GM18519 (cell line): ENCODE data around the gene GDPGP1.

ENCODE experiments used
- ATAC-seq: cut with Tn5 transposase; IDR thresholded peaks from one replicate; pipeline ENCODE4 v1.9.1; 2021; ENCODE audit warnings: mild to moderate bottlenecking, moderate library complexity; ENCODE audit not compliant: unreplicated experiment, low FRiP score

Gene GDPGP1

DNA sequence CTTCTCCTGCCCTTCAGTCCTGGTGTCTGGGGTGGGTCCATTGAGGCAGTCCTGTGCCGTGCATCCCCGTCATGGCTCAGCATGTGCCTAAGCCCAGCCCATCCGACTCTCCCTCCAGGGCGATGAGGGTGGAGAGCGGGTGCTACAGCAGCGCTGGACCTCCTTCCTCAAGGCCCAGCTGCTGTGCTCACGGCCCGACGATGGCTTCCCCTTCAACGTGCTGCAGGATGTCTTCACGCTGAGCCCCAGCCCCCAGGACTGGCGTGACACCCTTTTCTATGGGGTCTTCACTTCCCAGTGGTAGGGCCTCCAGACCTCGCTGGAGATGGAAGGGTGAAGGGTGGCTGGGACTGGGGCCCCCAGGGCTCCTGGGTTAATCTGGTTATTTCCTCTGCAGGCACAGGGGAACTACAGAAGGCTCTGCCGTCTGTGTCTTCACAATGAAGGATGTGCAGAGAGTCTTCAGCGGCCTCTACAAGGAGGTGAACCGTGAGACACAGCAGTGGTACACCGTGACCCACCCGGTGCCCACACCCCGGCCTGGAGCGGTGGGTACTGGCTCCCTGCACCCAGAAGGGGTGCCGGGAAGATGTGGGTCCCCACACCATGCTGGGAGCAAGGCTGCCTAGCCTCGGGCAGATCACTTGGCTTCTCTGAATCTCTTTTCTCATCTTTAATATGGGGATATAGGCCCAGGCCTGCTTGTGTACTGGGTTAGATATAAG is 10.4 kb upstream of the GDPGP1 start:
- no peak for ATAC-seq

- ATAC-seq, result no peak
These were observed 9.0 kb upstream of the GDPGP1 start for GRCh38 chr15:90225047-90225446.

DNA sequence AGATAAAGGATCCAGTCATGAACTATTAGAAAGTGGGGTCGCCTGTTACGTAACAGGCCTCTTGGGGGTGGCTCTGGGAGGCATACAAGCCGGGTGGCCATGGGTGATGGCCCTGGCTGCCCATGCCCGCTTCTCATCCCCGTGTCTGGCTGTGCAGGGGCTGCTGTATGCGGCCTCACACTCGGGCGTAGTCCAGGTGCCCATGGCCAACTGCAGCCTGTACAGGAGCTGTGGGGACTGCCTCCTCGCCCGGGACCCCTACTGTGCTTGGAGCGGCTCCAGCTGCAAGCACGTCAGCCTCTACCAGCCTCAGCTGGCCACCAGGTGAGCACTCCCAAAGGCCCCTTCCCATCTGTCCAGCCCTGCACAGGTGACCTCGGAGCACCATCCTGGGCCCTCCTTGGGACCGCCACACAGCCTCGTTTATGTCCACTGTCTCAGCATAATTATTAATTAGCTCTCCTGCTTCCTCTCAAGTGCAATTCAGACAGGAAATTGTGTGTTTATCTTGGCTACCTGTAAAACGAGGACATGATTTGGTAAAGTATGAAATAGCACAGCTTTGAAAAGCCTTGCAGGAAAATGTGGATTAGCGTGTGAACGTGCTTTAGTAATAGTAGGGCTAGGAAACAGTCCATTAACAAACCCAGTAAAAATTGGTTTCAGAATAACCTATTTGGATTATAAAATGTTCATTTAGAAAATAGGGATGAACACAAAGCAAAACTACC is 8.3 kb upstream of the GDPGP1 start:
- no peak for ATAC-seq

GRCh38 chr15:90227336-90227735 is 6.7 kb upstream of the GDPGP1 start:
- no peak for ATAC-seq

DNA sequence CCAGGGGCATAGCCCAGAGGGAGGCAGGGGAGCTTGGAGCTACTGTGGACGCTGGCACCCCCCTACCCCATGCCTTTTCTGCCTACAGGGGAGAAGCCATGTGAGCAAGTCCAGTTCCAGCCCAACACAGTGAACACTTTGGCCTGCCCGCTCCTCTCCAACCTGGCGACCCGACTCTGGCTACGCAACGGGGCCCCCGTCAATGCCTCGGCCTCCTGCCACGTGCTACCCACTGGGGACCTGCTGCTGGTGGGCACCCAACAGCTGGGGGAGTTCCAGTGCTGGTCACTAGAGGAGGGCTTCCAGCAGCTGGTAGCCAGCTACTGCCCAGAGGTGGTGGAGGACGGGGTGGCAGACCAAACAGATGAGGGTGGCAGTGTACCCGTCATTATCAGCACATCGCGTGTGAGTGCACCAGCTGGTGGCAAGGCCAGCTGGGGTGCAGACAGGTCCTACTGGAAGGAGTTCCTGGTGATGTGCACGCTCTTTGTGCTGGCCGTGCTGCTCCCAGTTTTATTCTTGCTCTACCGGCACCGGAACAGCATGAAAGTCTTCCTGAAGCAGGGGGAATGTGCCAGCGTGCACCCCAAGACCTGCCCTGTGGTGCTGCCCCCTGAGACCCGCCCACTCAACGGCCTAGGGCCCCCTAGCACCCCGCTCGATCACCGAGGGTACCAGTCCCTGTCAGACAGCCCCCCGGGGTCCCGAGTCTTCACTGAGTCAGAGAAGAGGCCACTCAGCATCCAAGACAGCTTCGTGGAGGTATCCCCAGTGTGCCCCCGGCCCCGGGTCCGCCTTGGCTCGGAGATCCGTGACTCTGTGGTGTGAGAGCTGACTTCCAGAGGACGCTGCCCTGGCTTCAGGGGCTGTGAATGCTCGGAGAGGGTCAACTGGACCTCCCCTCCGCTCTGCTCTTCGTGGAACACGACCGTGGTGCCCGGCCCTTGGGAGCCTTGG is 5.9 kb upstream of the GDPGP1 start:
- ATAC-seq, result no peak

DNA sequence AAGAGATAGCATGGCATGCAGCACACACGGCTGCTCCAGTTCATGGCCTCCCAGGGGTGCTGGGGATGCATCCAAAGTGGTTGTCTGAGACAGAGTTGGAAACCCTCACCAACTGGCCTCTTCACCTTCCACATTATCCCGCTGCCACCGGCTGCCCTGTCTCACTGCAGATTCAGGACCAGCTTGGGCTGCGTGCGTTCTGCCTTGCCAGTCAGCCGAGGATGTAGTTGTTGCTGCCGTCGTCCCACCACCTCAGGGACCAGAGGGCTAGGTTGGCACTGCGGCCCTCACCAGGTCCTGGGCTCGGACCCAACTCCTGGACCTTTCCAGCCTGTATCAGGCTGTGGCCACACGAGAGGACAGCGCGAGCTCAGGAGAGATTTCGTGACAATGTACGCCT is 5.0 kb upstream of the GDPGP1 start:
- ATAC-seq, result no peak

DNA sequence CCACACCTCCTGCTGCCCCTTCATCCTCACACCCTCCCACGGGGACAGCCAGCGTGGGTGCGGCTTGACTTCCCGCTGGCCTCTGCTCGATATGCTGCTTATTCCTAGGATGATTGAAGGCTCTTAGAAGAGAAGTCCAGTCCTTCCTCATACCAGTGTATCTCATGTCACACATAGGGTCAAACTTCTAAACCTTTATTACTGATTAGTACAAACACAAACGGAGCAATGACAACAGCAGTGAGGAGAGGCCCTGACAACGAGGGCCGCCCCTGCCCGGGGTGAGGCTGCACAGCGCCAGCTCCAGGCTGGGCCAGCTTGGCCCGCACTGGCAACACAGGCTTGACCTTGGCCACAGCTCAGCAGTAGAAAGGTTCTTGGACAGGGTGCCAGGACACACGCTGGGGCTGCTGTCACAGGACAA is 3.9 kb upstream of the GDPGP1 start:
- ATAC-seq, result no peak

GRCh38 chr15:90230610-90231009 is 3.4 kb upstream of the GDPGP1 start:
- no peak for ATAC-seq

DNA sequence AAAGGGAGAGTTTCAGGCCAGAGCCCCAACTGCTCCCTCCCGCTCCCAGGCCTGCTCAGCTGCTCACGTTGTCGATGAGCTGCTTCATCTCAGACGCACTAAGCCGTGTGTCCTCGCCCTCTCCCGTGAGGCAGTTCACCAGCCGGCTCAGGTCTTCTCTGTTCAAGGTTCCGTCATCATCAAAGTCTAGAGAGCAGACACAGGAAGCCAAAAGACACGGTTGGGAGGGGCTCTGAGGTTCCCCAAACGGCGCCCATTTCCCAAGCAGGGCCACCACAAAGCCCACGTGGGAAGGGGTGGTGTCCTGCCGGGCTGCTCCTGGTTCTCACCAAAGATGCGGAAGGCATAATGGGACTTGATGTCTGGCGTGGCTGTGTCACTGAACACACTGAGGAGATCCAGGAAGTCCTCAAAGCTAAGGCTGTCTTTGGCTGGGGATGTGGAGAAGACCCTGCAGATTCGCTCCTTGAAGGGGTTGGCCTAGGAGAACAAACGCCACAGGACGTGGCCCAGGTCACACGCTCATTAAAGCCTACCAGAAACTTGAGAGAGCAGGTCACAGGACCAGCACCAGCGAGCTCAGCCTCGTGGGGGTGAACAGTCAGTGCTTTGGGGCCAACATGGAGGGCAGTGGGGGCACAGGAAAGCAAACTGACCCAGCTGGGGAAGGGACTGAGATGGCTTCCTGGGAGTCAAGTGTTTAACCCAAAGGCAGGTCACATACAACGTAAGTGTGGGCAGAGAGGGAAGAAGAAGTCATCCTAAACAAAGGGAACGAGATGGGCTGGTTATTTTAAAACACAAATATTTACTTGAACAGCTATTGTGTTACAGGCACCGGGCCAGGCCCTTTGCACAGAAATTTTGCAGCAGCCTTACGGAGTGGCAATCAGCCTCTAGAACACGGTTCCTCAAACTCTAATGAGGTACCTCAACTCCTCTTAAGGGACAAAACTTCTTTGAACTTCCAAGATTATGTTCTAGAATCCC is 2.7 kb upstream of the GDPGP1 start:
- ATAC-seq, result no peak

GRCh38 chr15:90232196-90232595 is 1.8 kb upstream of the GDPGP1 start:
- ATAC-seq, result no peak

DNA sequence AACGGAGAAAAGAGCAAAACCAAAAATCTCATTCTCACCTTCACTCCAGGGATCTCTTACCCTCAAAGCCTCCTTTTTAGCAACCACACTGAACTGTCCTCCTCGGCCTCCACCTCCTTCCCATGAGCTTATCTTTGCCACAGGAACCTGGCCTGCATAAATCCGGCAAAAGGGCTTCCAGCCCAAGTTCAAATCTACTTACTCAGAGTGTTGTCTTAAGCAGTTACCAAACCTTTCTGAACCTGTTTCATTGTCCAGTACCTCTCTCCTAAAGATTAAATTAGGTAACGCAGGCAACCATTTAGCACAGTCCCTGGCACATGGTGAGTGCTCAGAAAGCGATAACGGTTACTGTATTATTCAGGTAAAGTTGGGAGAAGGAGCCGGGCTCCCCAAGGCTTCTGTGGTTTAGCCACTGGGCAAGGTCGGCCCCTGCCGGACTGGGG is 1.0 kb upstream of the GDPGP1 start:
- no peak for ATAC-seq

GRCh38 chr15:90233387-90234095 is 468 bp upstream of the GDPGP1 start, which contains the start of gene CIB1:
TSS of gene CIB1 (minus strand) at chr15:90233941. CDS start at chr15:90233885, 56 bp downstream.
- peak; percentile 82 for ATAC-seq

DNA sequence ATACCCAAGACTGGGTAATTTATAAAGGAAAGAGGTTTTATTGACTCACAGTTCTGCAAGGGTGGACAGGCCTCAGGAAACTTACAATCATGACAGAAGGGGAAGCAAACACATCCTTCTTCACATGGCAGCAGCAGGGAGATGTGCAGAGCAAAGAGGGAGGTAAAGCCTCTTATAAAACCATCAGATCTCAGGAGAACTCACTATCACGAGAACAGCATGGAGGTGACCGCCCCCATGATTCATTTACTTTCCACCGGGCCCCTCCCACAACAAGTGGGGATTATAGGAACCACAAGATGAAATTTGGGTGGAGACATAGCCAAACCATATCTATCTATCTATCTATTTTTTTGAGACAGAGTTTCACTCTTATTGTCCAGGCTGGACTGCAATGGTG is 5.4 kb downstream of the GDPGP1 start:
- no peak for ATAC-seq

DNA sequence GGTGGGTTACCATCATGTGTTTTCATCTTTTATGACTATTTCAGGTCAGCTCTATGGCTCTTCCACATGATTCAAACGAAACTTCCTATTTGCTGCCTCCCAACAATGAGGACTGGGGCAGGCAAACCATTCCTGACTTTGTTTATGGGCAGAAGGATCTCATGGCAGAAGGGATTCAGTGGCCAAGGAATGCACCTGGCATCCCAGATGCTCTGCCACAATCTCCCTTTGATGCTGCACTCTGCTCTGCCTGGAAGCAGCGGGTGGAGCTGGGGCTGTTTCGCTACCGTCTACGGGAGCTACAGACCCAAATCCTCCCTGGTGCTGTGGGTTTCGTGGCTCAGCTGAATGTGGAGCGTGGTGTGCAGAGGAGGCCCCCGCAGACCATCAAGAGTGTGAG is 6.8 kb downstream of the GDPGP1 start:
- ATAC-seq, result no peak

- no peak for ATAC-seq
These were observed 7.6 kb downstream of the GDPGP1 start for GRCh38 chr15:90241343-90242192.

- ATAC-seq, result no peak
These were observed 10.1 kb downstream of the GDPGP1 start for GRCh38 chr15:90243943-90244639.

DNA sequence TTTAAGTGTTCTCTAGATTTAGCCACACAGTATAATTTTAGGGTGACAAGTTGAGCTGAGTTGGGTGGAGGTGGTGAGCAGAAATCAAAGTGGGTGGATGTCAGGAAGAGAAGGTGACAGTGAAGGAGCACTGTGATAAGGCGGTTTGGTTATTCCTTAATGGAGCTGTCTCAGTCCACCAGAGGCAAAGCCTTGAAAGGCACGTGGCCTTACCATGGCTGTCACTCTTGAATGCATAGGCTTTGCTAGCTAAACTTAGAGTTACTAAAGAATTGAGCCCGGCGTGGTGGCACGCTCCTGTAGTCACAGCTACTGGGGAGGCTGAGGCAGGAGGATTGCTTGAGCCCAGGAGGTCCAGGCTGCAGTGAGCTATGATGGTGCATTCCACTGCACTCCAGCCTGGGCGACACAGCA is 14.8 kb downstream of the GDPGP1 start:
- no peak for ATAC-seq
